ENCODE measurements around the gene PRKG1. TPM values are rescaled to one million over a fixed set of nuclear protein-coding genes. Genes with fewer than 3 reads are reported as not detected.

PRKG1 gene
- total and polyA plus RNA-seq, 4 donors, result 0.46 to 5.1 (median 1.5) TPM

DNA sequence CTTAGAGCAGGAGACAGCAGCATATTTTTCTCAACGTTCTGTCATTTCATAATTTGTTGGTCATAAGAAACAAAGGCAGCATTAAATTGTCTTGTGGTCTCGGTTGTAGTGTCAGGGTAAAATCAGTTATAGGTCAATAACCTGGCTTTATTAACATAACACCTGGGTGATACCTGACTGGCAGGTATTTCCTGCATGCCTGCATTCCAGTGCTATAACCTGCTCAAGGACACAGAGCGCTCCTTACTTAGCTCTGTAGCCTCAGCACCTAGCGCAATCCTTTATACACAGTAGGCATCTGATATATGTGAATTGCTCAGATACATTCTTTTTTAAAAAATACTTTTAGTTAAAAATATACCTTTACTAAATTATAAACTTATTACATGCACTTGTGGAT is 38.9 kb upstream of the PRKG1 start:
- Histone ChIP-seq H3K9ac (ENCODE audit: low read depth in 1 of 2, low read length in 2 of 2) (no peak overlapping the region), H3K27ac (ENCODE audit: low read depth in 1 of 2, low read length in 2 of 2) (no peak overlapping the region), H3K36me3 (ENCODE audit: control insufficient read depth in 4 of 4, insufficient read depth in 3 of 4, low read depth in 1 of 4, low read length in 3 of 4) (no peaks in the 10 kb centered on the region), H3K4me1 (ENCODE audit: control insufficient read depth in 4 of 4, insufficient read depth in 4 of 4, low read length in 3 of 4) (no peaks in the 10 kb centered on the region), H3K27me3 (ENCODE audit: control insufficient read depth in 4 of 4, insufficient read depth in 4 of 4, low read length in 3 of 4) (no peaks in the 10 kb centered on the region), H3K9me3 (ENCODE audit: control insufficient read depth in 4 of 4, low read length in 3 of 4) (no peaks in the 10 kb centered on the region), H3K4me3 (ENCODE audit: low read depth in 1 of 3, low read length in 3 of 3) (no peak overlapping the region)
- 89% methylated on average over 4 of the region's 4 CpGs for WGBS
- DNase-seq (ENCODE audit: low spot score), result no peak
- no peak for TF ChIP-seq RAD21 (IDR thresholded peaks at IDR 0.05)
- TF ChIP-seq, protein P1, sequence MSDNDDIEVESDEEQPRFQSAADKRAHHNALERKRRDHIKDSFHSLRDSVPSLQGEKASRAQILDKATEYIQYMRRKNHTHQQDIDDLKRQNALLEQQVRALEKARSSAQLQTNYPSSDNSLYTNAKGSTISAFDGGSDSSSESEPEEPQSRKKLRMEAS (IDR thresholded peaks at IDR 0.05), result no peak
- no peak for TF ChIP-seq YY1 (IDR thresholded peaks at IDR 0.05)
- TF ChIP-seq TAF1 (conservative IDR thresholded peaks at IDR 0.05), result no peak
- no peak for TF ChIP-seq SP1 (IDR thresholded peaks at IDR 0.05)
- no peak for TF ChIP-seq HNF4A (conservative IDR thresholded peaks at IDR 0.05)
- TF ChIP-seq, protein P2, sequence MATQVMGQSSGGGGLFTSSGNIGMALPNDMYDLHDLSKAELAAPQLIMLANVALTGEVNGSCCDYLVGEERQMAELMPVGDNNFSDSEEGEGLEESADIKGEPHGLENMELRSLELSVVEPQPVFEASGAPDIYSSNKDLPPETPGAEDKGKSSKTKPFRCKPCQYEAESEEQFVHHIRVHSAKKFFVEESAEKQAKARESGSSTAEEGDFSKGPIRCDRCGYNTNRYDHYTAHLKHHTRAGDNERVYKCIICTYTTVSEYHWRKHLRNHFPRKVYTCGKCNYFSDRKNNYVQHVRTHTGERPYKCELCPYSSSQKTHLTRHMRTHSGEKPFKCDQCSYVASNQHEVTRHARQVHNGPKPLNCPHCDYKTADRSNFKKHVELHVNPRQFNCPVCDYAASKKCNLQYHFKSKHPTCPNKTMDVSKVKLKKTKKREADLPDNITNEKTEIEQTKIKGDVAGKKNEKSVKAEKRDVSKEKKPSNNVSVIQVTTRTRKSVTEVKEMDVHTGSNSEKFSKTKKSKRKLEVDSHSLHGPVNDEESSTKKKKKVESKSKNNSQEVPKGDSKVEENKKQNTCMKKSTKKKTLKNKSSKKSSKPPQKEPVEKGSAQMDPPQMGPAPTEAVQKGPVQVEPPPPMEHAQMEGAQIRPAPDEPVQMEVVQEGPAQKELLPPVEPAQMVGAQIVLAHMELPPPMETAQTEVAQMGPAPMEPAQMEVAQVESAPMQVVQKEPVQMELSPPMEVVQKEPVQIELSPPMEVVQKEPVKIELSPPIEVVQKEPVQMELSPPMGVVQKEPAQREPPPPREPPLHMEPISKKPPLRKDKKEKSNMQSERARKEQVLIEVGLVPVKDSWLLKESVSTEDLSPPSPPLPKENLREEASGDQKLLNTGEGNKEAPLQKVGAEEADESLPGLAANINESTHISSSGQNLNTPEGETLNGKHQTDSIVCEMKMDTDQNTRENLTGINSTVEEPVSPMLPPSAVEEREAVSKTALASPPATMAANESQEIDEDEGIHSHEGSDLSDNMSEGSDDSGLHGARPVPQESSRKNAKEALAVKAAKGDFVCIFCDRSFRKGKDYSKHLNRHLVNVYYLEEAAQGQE (IDR thresholded peaks at IDR 0.05), result no peak
- TF ChIP-seq, protein P3, sequence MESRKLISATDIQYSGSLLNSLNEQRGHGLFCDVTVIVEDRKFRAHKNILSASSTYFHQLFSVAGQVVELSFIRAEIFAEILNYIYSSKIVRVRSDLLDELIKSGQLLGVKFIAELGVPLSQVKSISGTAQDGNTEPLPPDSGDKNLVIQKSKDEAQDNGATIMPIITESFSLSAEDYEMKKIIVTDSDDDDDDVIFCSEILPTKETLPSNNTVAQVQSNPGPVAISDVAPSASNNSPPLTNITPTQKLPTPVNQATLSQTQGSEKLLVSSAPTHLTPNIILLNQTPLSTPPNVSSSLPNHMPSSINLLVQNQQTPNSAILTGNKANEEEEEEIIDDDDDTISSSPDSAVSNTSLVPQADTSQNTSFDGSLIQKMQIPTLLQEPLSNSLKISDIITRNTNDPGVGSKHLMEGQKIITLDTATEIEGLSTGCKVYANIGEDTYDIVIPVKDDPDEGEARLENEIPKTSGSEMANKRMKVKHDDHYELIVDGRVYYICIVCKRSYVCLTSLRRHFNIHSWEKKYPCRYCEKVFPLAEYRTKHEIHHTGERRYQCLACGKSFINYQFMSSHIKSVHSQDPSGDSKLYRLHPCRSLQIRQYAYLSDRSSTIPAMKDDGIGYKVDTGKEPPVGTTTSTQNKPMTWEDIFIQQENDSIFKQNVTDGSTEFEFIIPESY (IDR thresholded peaks at IDR 0.05), result no peak
- TF ChIP-seq HNF4G (IDR thresholded peaks at IDR 0.05), result no peak
- no peak for TF ChIP-seq FOXA2 (IDR thresholded peaks at IDR 0.05)

DNA sequence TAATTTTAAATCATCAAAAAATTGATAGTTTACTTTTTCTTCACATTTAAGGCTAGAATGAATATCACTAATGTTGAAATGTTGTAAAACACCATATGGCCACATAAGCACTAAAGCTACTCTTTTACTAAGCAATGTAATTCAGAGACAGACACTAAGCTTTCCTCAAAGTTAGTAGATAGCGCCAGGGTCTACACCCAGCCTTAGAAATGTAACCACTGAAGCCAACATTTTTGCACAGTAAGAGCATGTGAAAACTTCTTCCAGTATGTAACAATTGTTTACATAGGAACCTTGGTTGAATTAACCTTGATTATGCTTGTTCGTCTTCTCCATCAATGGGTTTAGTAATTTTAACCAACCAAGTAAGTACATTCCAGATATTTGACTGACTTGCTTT is 28.4 kb upstream of the PRKG1 start:
- no peak overlapping the region for H3K27ac ChIP-seq (ENCODE audit: low read depth in 1 of 2, low read length in 2 of 2)
- 94% methylated on average over 2 of the region's 2 CpGs for WGBS
- no peaks in the 10 kb centered on the region for H3K4me1 ChIP-seq (ENCODE audit: control insufficient read depth in 4 of 4, insufficient read depth in 4 of 4, low read length in 3 of 4)
- no peaks in the 10 kb centered on the region for H3K9me3 ChIP-seq (ENCODE audit: control insufficient read depth in 4 of 4, low read length in 3 of 4)
- H3K27me3 ChIP-seq (ENCODE audit: control insufficient read depth in 4 of 4, insufficient read depth in 4 of 4, low read length in 3 of 4), result no peaks in the 10 kb centered on the region
- H3K9ac ChIP-seq (ENCODE audit: low read depth in 1 of 2, low read length in 2 of 2), result no peak overlapping the region
- H3K4me3 ChIP-seq (ENCODE audit: low read depth in 1 of 3, low read length in 3 of 3), result no peak overlapping the region
- TF ChIP-seq NR2F2 (IDR thresholded peaks at IDR 0.05) (no peak), FOXA1 (IDR thresholded peaks at IDR 0.05) (no peak), TAF1 (conservative IDR thresholded peaks at IDR 0.05) (no peak), YY1 (IDR thresholded peaks at IDR 0.05) (no peak), JUND (IDR thresholded peaks at IDR 0.05) (no peak), SP1 (IDR thresholded peaks at IDR 0.05) (no peak), HNF4G (IDR thresholded peaks at IDR 0.05) (no peak)
- H3K36me3 ChIP-seq (ENCODE audit: control insufficient read depth in 4 of 4, insufficient read depth in 3 of 4, low read depth in 1 of 4, low read length in 3 of 4), result no peaks in the 10 kb centered on the region
- no peak for DNase-seq (ENCODE audit: low spot score)

DNA sequence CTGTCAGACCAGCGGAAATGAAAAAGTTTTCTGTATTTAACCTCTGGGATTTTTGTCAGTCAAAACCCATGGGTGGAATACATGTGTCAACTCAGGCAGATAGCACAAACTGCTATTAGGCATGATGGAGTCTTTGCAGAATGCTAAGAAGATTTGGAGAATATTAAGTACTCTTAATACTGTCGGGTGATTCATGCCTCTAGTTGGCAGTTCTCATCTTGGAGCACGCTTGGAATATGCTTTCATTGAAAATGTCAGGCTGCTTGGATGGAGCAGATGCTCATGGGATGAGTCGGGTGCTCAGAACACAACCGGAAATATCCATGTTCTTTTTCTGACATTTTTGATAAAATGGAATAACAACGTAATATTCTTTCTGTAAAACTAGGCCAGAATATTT is 27.6 kb upstream of the PRKG1 start:
- Histone ChIP-seq H3K27me3 (ENCODE audit: control insufficient read depth in 4 of 4, insufficient read depth in 4 of 4, low read length in 3 of 4) (no peaks in the 10 kb centered on the region), H3K4me3 (ENCODE audit: low read depth in 1 of 3, low read length in 3 of 3) (no peak overlapping the region), H3K9me3 (ENCODE audit: control insufficient read depth in 4 of 4, low read length in 3 of 4) (no peaks in the 10 kb centered on the region), H3K27ac (ENCODE audit: low read depth in 1 of 2, low read length in 2 of 2) (no peak overlapping the region), H3K36me3 (ENCODE audit: control insufficient read depth in 4 of 4, insufficient read depth in 3 of 4, low read depth in 1 of 4, low read length in 3 of 4) (no peaks in the 10 kb centered on the region), H3K9ac (ENCODE audit: low read depth in 1 of 2, low read length in 2 of 2) (no peak overlapping the region), H3K4me1 (ENCODE audit: control insufficient read depth in 4 of 4, insufficient read depth in 4 of 4, low read length in 3 of 4) (no peaks in the 10 kb centered on the region)
- no peak for TF ChIP-seq HNF4A (conservative IDR thresholded peaks at IDR 0.05)
- TF ChIP-seq, protein P3 (IDR thresholded peaks at IDR 0.05), result no peak
- TF ChIP-seq SP1 (IDR thresholded peaks at IDR 0.05), result no peak
- no peak for TF ChIP-seq JUND (IDR thresholded peaks at IDR 0.05)
- no peak for TF ChIP-seq TAF1 (conservative IDR thresholded peaks at IDR 0.05)
- TF ChIP-seq RAD21 (IDR thresholded peaks at IDR 0.05), result no peak
- TF ChIP-seq, protein P1 (IDR thresholded peaks at IDR 0.05), result no peak
- TF ChIP-seq GABPA (IDR thresholded peaks at IDR 0.05 in 1 of 2, conservative IDR thresholded peaks at IDR 0.05 in 1 of 2), result no peak
- TF ChIP-seq, protein P4, sequence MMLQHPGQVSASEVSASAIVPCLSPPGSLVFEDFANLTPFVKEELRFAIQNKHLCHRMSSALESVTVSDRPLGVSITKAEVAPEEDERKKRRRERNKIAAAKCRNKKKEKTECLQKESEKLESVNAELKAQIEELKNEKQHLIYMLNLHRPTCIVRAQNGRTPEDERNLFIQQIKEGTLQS (IDR thresholded peaks at IDR 0.05), result no peak
- TF ChIP-seq YY1 (IDR thresholded peaks at IDR 0.05), result no peak
- no peak for TF ChIP-seq FOXA2 (IDR thresholded peaks at IDR 0.05)
- no peak for TF ChIP-seq EGR1 (IDR thresholded peaks at IDR 0.05; ENCODE audit: low read depth in 2 of 2)
- no peak for TF ChIP-seq NR2F2 (IDR thresholded peaks at IDR 0.05)
- TF ChIP-seq, protein P5, sequence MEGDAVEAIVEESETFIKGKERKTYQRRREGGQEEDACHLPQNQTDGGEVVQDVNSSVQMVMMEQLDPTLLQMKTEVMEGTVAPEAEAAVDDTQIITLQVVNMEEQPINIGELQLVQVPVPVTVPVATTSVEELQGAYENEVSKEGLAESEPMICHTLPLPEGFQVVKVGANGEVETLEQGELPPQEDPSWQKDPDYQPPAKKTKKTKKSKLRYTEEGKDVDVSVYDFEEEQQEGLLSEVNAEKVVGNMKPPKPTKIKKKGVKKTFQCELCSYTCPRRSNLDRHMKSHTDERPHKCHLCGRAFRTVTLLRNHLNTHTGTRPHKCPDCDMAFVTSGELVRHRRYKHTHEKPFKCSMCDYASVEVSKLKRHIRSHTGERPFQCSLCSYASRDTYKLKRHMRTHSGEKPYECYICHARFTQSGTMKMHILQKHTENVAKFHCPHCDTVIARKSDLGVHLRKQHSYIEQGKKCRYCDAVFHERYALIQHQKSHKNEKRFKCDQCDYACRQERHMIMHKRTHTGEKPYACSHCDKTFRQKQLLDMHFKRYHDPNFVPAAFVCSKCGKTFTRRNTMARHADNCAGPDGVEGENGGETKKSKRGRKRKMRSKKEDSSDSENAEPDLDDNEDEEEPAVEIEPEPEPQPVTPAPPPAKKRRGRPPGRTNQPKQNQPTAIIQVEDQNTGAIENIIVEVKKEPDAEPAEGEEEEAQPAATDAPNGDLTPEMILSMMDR (IDR thresholded peaks at IDR 0.05; ENCODE audit: low read depth, low read length, missing input control), result no peak
- TF ChIP-seq RXRA (IDR thresholded peaks at IDR 0.05), result no peak
- WGBS, result 89% methylated on average over 6 of the region's 6 CpGs
- no peak for DNase-seq (ENCODE audit: low spot score)
